Measurements from ENCODE around the gene ANK2.

Gene ANK2

DNA sequence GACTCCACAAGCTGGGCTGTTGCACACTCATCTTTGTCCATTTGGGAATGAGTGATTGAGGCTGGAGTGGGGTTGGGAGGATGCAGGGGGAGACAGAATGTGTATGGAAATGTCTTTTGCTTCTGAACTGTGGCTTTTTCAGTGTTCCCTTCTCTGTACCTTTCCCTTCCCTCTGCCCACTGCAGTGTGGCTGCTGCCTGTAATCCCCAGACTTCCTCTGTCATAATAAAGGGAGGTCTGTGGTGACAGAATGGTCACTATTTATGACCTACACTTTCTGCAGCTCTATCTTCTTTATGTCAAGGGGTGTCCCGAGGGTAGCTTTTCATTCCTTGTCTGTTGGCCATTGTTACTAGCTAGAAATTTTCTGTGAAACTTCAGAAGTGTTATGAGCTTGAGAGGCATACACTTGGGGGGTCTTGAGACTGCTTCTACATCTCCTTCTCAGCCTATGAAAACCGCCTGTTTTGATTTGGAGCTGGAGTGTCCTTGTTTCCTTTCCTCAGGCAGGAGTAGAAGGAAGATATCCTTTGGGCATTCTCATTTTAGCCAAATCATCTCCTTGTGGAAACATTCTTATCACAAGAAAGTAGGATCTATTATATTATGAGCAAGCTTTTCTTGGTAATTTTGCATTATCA, 63.0 kb downstream of the ANK2 start:
- Histone ChIP-seq H3K27ac (ENCODE audit: low read depth, low read length) (no peak overlapping the region), H3K4me3 (ENCODE audit: insufficient read depth, low read length, poor library complexity, severe bottlenecking) (no peak overlapping the region), H3K9me3 (ENCODE audit: insufficient read depth, low read length) (no peaks in the 10 kb centered on the region), H3F3A (ENCODE audit: insufficient read depth) (no peaks in the 10 kb centered on the region), H3K36me3 (ENCODE audit: low read length) (no peaks in the 10 kb centered on the region), H2AFZ (ENCODE audit: low read depth, low read length, severe bottlenecking) (no peak overlapping the region), H3K79me2 (ENCODE audit: insufficient read depth, low read length) (no peaks in the 10 kb centered on the region), H3K27me3 (ENCODE audit: low read length) (no peaks in the 10 kb centered on the region), H3K9me2 (replicated peaks; ENCODE audit: insufficient read depth, low read length) (no peaks in the 10 kb centered on the region), H3K9ac (ENCODE audit: low read length) (no peak overlapping the region), H3K4me2 (ENCODE audit: low read depth, low read length, poor library complexity, severe bottlenecking) (no peak overlapping the region), H4K20me1 (ENCODE audit: low read depth, low read length) (no peaks in the 10 kb centered on the region)
- TF ChIP-seq, protein P1, sequence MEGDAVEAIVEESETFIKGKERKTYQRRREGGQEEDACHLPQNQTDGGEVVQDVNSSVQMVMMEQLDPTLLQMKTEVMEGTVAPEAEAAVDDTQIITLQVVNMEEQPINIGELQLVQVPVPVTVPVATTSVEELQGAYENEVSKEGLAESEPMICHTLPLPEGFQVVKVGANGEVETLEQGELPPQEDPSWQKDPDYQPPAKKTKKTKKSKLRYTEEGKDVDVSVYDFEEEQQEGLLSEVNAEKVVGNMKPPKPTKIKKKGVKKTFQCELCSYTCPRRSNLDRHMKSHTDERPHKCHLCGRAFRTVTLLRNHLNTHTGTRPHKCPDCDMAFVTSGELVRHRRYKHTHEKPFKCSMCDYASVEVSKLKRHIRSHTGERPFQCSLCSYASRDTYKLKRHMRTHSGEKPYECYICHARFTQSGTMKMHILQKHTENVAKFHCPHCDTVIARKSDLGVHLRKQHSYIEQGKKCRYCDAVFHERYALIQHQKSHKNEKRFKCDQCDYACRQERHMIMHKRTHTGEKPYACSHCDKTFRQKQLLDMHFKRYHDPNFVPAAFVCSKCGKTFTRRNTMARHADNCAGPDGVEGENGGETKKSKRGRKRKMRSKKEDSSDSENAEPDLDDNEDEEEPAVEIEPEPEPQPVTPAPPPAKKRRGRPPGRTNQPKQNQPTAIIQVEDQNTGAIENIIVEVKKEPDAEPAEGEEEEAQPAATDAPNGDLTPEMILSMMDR (IDR thresholded peaks at IDR 0.05; ENCODE audit: insufficient read depth, low read length, poor library complexity, severe bottlenecking): no peak
- TF ChIP-seq EZH2phosphoT487 (conservative IDR thresholded peaks at IDR 0.05; ENCODE audit: low read length): no peak

DNA sequence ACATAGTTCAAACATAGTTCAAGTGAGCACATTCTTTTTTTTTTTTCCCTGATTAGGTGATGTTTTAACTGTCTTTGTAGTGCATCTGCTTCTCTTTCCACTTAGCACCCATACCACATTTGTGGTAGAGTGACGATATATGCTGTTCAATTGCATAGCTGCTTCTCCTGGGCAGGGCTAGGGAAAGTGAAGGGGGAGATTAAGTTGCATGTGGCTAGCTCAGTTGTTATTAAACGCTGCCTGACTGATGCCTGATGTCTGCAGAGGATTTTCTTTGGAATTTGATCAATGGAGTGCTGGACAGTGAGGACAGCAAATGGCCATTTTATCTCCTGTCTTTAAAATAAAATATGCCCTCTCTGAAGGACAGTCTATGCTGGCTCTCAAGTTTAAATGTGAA, 63.7 kb downstream of the ANK2 start:
- Histone ChIP-seq H3K9me2 (replicated peaks; ENCODE audit: insufficient read depth, low read length) (no peaks in the 10 kb centered on the region), H3K79me2 (ENCODE audit: insufficient read depth, low read length) (no peaks in the 10 kb centered on the region), H3F3A (ENCODE audit: insufficient read depth) (no peaks in the 10 kb centered on the region), H3K27me3 (ENCODE audit: low read length) (no peaks in the 10 kb centered on the region), H3K9me3 (ENCODE audit: insufficient read depth, low read length) (no peaks in the 10 kb centered on the region), H2AFZ (ENCODE audit: low read depth, low read length, severe bottlenecking) (no peak overlapping the region), H3K36me3 (ENCODE audit: low read length) (no peaks in the 10 kb centered on the region), H3K4me2 (ENCODE audit: low read depth, low read length, poor library complexity, severe bottlenecking) (no peak overlapping the region), H4K20me1 (ENCODE audit: low read depth, low read length) (no peaks in the 10 kb centered on the region), H3K4me3 (ENCODE audit: insufficient read depth, low read length, poor library complexity, severe bottlenecking) (no peak overlapping the region), H3K9ac (ENCODE audit: low read length) (no peak overlapping the region), H3K27ac (ENCODE audit: low read depth, low read length) (no peak overlapping the region)
- no peak for TF ChIP-seq EZH2phosphoT487 (conservative IDR thresholded peaks at IDR 0.05; ENCODE audit: low read length)
- TF ChIP-seq, protein P1 (IDR thresholded peaks at IDR 0.05; ENCODE audit: insufficient read depth, low read length, poor library complexity, severe bottlenecking): no peak

DNA sequence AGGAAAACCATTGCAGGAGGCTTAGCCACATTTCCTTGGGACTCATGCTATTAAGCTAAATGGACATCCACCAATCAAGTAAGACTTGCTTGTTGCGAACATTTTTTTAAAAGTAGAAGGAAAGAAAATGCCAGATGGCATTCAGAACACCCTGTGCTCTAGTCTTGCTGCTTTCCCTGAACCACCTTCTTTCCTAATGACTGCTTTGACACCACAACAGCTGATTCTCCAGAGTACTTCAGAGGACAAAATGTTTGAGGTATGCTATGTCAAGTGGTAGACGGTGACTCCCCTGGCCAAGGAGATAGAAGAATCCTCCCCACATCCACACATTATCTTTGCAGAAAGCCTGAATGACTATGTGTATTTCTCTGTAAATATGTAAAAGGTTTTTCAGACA, 65.4 kb downstream of the ANK2 start:
- no peak for TF ChIP-seq EZH2phosphoT487 (conservative IDR thresholded peaks at IDR 0.05; ENCODE audit: low read length)
- TF ChIP-seq, protein P1 (IDR thresholded peaks at IDR 0.05; ENCODE audit: insufficient read depth, low read length, poor library complexity, severe bottlenecking): no peak
- Histone ChIP-seq H3K9me2 (replicated peaks; ENCODE audit: insufficient read depth, low read length) (no peaks in the 10 kb centered on the region), H3K9me3 (ENCODE audit: insufficient read depth, low read length) (no peaks in the 10 kb centered on the region), H3K4me3 (ENCODE audit: insufficient read depth, low read length, poor library complexity, severe bottlenecking) (no peak overlapping the region), H3K36me3 (ENCODE audit: low read length) (no peaks in the 10 kb centered on the region), H3K27me3 (ENCODE audit: low read length) (no peaks in the 10 kb centered on the region), H3F3A (ENCODE audit: insufficient read depth) (no peaks in the 10 kb centered on the region), H3K9ac (ENCODE audit: low read length) (no peak overlapping the region), H4K20me1 (ENCODE audit: low read depth, low read length) (no peaks in the 10 kb centered on the region), H3K79me2 (ENCODE audit: insufficient read depth, low read length) (no peaks in the 10 kb centered on the region), H2AFZ (ENCODE audit: low read depth, low read length, severe bottlenecking) (no peak overlapping the region), H3K4me2 (ENCODE audit: low read depth, low read length, poor library complexity, severe bottlenecking) (no peak overlapping the region), H3K27ac (ENCODE audit: low read depth, low read length) (no peak overlapping the region)

Measured in SU-DHL-6 (cell line).